ENCODE results near the gene TATDN3.

GRCh38 chr1:212858461-212859265 is 67.0 kb downstream of the TATDN3 start:
- TF ChIP-seq CTCF (IDR thresholded peaks at IDR 0.05 in 2 of 3, conservative IDR thresholded peaks at IDR 0.05 in 1 of 3; ENCODE audit: insufficient read depth in 2 of 3, low read depth in 1 of 3, low read length in 3 of 3) (no peak), POLR2AphosphoS5 (IDR thresholded peaks at IDR 0.05; ENCODE audit: control insufficient read depth, insufficient read depth, low read depth, low read length) (no peak)
